Right cardiac atrium (tissue), 5 donors: ENCODE data around the gene SERPINA4. TPM values are rescaled to one million over a fixed set of nuclear protein-coding genes. Genes with fewer than 3 reads are reported as not detected.

Experiments
- ATAC-seq, 2 donors: fragments of 200-7000 bp; cut with Tn5 transposase; one replicate each; pipeline versions ENCODE4 v1.8.0 to v1.9.1; 2020; ENCODE audit warnings: moderate library complexity in 2 of 2, mild to moderate bottlenecking in 1 of 2
- DNase-seq, 3 donors: peaks; one replicate each; pipeline ENCODE4 v3.0.0-alpha.2; 2020
- H3K27ac ChIP-seq: one replicate; pipeline ENCODE4 v1.5.1; 2013; ENCODE audit warnings: mild to moderate bottlenecking, low read length, control low read depth, moderate library complexity
- H3K27me3 ChIP-seq: one replicate; pipeline ENCODE4 v1.6.1; 2013; ENCODE audit not compliant: control insufficient read depth, insufficient read depth
- H3K4me1 ChIP-seq: one replicate; pipeline ENCODE4 v1.6.1; 2013; ENCODE audit warnings: low read length; ENCODE audit not compliant: control insufficient read depth, insufficient read depth
- H3K4me3 ChIP-seq: one replicate; pipeline ENCODE4 v1.5.1; 2013; ENCODE audit warnings: low read length, control low read depth
- H3K9me3 ChIP-seq: one replicate; pipeline ENCODE4 v1.6.1; 2013; ENCODE audit warnings: low read length; ENCODE audit not compliant: control insufficient read depth
- WGBS: extraction: QIAGEN DNeasy Blood & Tissue Kit; methylation state at CpG from one replicate; pipeline ENCODE4 v1.1.7; 2013; 5-methylcytosine and 5-hydroxymethylcytosine counted together
- intact Hi-C, 4 donors: fragments of 100-400 bp; cut with DNase I; formaldehyde crosslinking; loops; one replicate each; pipeline versions ENCODE4 v1.11.0 to v1.14.0; 2022 to 2023
- polyA plus RNA-seq: library from polyadenylated mRNA; stranded (reverse); fragments of 200-250 nt; gene quantifications from one replicate; pipeline ENCODE4 v1.2.3, GENCODE V29; 2013
- total RNA-seq, 4 donors: library from RNA; stranded (reverse); fragmentation: NEBNext Ultra II Directional; extraction: Animal tissue kit (Norgen Biotek cat#: 25700); gene quantifications; one replicate each; pipeline ENCODE4 v1.2.1, GENCODE V29; 2021
- donor health status: healthy with polysubstance abuse.
- donor health status: DM: no; HTN: yes; CAD: no.
- donor health status: DM: no; HTN: no; CAD: no.
- donor health status: DM: no; HTN: yes; CAD: no; lungs with severe emphysema.
- donor health status: DM: yes; HTN: yes; CAD: no.

The SERPINA4 gene
- total and polyA plus RNA-seq, 5 donors, result not detected

DNA sequence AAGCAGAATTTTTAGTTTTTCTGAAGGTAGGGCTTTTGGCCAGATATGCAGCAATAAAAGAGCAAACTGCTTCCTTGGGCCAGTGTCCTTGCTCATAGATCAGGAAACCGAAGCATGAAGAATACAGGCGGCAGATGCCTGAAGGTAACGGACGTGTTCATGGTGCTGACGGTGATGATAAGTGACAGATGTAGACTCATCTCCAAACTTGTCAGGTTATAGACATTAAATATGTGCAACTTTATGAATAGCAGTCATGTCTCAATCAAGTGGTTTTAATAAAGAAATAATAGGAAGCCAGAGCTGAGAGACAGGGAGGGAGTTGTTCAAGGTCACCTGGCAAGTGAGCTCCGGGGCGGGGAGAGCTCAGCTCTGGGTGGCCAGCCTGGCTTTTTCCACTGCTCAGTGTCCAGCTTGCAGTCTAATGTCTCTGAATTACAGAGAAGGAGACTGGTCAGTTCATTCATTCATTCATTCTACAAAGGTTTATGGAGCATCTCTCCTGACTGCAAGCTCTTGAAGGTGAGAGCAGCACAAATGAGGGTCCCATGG, 21.0 kb downstream of the SERPINA4 start:
- peak; percentile 36 to 38 for ATAC-seq
- DNase-seq, result peak; percentile 43 to 82 (median 65)
- intact Hi-C loops, result no loop called here
- WGBS, result 66% methylated on average over 7 of the region's 7 CpGs
- H3K4me1 ChIP-seq, result no peaks in the 10 kb centered on the region
- no peak overlapping the region for H3K4me3 ChIP-seq
- no peaks in the 10 kb centered on the region for H3K27me3 ChIP-seq
- H3K27ac ChIP-seq, result no peak overlapping the region
- H3K9me3 ChIP-seq, result no peaks in the 10 kb centered on the region

DNA sequence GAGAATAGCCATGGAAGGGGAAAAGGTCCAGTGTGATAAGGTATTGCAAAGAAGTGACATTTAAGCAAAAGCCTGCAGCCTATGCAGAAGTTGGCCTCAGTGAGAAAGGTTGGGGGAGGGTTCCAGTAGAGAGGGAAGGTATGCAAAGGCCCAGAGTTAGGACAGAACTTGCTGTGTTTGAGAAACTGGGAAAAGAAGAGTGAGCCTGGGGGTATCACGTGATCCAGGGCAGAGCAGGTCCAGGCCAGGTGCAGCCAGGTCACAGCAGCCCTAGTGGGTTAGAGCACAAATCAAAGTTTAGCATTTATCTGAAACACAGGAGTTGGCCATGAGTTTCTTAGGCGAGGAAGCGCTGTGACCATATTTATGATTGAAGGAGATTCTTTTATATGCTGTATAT, 21.6 kb downstream of the SERPINA4 start:
- intact Hi-C loops, result no loop called here
- H3K4me3 ChIP-seq, result no peak overlapping the region
- WGBS, result 94% methylated on average over 3 of the region's 3 CpGs
- no peak for DNase-seq
- no peaks in the 10 kb centered on the region for H3K4me1 ChIP-seq
- no peaks in the 10 kb centered on the region for H3K9me3 ChIP-seq
- H3K27me3 ChIP-seq, result no peaks in the 10 kb centered on the region
- no peak overlapping the region for H3K27ac ChIP-seq
- ATAC-seq, result no peak

DNA sequence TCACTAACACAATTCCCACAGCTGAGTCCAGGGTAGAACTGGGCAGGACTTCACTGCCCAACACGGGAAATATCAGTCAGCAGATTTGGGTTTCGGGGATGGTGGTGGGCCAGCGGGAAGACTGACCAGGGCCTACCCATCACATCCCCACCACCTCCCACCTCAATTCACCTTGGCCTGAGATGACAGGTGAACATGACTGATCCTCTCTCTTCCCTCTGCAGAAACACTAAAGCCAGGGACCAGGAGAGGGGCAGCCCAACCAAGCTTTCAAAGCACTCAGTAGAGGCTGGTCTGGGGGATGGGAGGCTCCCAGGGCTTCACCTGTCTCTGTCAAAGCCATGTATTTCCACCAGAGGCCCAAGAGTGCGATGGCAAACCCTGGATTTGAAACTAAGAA, 22.3 kb downstream of the SERPINA4 start:
- no peaks in the 10 kb centered on the region for H3K27me3 ChIP-seq
- DNase-seq (no peak), ATAC-seq (no peak)
- intact Hi-C loops, result no loop called here
- no peaks in the 10 kb centered on the region for H3K9me3 ChIP-seq
- WGBS, result 93% methylated on average over 4 of the region's 4 CpGs
- no peaks in the 10 kb centered on the region for H3K4me1 ChIP-seq
- H3K4me3 ChIP-seq, result no peak overlapping the region
- H3K27ac ChIP-seq, result no peak overlapping the region

DNA sequence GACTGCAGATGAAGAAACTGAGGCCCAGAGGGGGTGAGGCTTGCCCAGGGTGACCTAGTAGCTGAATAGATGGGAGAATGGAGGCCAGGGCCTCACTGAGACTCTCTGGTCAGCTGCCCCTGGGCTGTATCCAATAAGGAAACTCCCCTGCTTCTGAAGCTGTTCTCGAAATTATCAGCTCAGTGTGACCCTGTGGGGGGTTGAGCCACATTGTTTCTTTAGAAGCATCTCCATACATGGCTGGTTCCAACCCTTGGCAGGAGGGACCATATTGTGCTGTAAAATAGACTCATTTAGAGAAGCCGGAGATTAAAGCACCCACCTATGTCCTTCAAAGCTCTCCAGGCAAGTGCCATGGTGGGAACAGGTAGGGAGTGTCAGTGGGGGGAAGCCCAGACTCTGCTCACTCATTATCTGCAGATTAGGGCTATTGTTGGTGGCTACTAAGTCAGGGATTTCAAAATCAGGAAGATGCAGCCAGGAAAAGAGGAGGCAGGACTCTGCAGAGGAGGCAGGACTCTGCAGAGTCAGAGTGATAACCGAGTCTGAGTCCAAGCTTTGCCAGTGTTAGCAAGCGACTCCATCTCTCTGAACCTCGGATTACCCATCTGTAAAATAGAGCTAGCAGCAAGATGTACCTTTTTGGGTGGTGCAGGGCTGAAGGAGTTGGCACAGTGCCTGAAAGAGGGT, 23.5 kb downstream of the SERPINA4 start:
- no peak overlapping the region for H3K27ac ChIP-seq

DNA sequence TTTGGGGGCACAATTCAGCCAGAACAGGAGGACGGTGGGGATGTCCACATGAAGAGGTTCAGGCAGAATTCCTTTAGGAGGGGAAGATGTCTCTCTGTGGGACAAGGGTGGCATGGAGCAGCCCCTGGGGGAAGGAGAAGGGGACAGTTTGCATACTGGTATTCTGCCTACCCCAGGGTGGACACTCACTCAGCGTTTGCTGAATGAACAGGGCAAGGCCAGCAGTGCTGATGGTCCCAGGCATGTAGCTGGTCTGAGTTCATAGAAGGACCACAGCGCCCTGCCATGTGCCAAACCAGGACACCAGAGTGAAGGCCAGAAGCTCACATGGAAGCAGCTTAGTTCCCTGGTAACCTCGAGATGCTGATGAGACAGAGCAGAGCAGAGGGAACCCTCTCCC, 25.4 kb downstream of the SERPINA4 start:
- no peak for ATAC-seq
- intact Hi-C loops, result no loop called here
- Histone ChIP-seq H3K4me1 (no peaks in the 10 kb centered on the region), H3K4me3 (no peak overlapping the region), H3K27me3 (no peaks in the 10 kb centered on the region), H3K27ac (no peak overlapping the region), H3K9me3 (no peaks in the 10 kb centered on the region)
- WGBS, result 79% methylated on average over 4 of the region's 4 CpGs
- DNase-seq, result no peak

More for the DNA sequence above, 23.5 kb downstream of the SERPINA4 start:
- 66% methylated on average over 5 of the region's 5 CpGs for WGBS
- H3K4me1 ChIP-seq, result no peaks in the 10 kb centered on the region
- H3K9me3 ChIP-seq, result no peaks in the 10 kb centered on the region
- DNase-seq (no peak), ATAC-seq (peak in 1 of 2 donors; percentile 15)
- intact Hi-C loops, result no loop called here
- no peak overlapping the region for H3K4me3 ChIP-seq
- H3K27me3 ChIP-seq, result no peaks in the 10 kb centered on the region

DNA sequence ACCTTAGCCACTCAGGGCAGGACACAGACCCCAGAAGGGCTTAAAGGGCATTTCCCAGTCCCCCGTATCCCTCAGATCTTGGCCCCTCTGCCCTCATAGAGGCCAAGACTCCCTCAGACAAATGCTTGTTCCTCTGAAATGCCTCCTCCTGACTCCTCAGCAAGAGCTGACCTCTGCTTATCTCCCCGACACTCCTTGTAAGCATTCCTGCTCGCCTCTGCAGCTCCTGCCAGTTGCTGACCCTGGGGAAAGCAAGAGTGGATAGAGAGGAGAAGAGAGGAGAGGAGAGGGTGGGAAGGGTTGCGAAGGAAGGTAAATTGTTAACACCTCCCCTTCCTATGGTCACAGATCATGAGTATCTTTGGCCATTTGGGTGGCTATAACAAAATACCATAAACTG, 27.1 kb downstream of the SERPINA4 start:
- intact Hi-C loops, result no loop called here
- H3K4me1 ChIP-seq, result no peaks in the 10 kb centered on the region
- ATAC-seq (no peak), DNase-seq (no peak)
- H3K9me3 ChIP-seq, result no peaks in the 10 kb centered on the region
- no peaks in the 10 kb centered on the region for H3K27me3 ChIP-seq
- no peak overlapping the region for H3K4me3 ChIP-seq
- 55% methylated on average over 4 of the region's 4 CpGs for WGBS
- no peak overlapping the region for H3K27ac ChIP-seq

DNA sequence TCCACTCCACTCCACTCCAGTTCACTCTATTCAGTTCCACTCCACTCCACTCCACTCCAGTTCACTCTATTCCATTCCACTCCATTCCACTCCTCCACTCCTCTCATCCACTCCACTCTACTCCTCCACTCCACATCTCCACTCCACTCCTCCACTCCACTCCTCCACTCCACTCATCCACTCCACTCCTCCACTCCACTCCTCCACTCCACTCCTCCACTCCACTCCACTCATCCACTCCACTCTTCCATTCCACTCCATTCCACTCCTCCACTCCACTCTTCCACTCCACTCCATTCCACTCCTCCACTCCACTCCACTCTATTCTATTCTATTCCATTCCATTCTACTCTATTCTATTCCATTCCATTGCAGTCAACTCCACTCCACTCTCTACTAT, 29.8 kb downstream of the SERPINA4 start:
- intact Hi-C loops, result no loop called here
- no peaks in the 10 kb centered on the region for H3K9me3 ChIP-seq
- H3K4me1 ChIP-seq, result no peaks in the 10 kb centered on the region
- H3K27me3 ChIP-seq, result no peaks in the 10 kb centered on the region
- no peak overlapping the region for H3K27ac ChIP-seq
- H3K4me3 ChIP-seq, result no peak overlapping the region
- ATAC-seq (no peak), DNase-seq (no peak)

DNA sequence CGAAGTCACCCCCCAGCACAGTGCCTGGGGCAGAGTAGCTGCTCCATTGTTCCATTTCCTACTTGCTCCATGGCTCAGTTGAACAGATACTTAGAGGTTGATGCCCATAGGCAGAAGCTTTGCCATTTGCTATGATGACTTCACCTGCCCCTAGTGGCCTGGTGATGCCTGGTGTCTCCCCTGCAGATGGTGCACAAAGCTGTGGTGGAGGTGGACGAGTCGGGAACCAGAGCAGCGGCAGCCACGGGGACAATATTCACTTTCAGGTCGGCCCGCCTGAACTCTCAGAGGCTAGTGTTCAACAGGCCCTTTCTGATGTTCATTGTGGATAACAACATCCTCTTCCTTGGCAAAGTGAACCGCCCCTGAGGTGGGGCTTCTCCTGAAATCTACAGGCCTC, 30.6 kb downstream of the SERPINA4 start:
- no peak overlapping the region for H3K4me3 ChIP-seq
- DNase-seq, result no peak
- no peaks in the 10 kb centered on the region for H3K4me1 ChIP-seq
- ATAC-seq, result no peak
- H3K27me3 ChIP-seq, result no peaks in the 10 kb centered on the region
- no peak overlapping the region for H3K27ac ChIP-seq
- H3K9me3 ChIP-seq, result no peaks in the 10 kb centered on the region
- 93% methylated on average over 8 of the region's 8 CpGs for WGBS
- intact Hi-C loops, result no loop called here

DNA sequence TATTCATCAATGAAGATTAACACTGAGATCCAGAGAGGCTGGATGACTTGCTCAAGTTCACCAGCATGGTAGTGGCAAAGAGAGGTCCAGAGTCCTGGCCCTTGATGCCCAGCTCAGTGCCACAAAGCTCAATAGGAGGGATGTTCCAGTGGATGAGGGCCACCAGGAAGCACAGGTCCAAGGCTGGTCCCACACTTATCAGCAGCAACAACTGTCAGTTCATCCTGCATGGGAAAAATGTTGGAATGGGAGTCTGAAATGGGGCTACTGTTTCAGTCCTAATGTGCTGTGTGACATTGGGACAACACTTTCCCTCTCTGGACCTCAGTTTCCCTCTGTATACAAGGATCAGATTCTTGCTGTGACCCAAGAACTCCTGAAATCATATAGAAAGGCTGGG, 31.2 kb downstream of the SERPINA4 start:
- intact Hi-C loops, result no loop called here
- Histone ChIP-seq H3K27ac (no peak overlapping the region), H3K4me3 (no peak overlapping the region), H3K27me3 (no peaks in the 10 kb centered on the region), H3K4me1 (no peaks in the 10 kb centered on the region), H3K9me3 (no peaks in the 10 kb centered on the region)
- DNase-seq, result no peak
- no peak for ATAC-seq

DNA sequence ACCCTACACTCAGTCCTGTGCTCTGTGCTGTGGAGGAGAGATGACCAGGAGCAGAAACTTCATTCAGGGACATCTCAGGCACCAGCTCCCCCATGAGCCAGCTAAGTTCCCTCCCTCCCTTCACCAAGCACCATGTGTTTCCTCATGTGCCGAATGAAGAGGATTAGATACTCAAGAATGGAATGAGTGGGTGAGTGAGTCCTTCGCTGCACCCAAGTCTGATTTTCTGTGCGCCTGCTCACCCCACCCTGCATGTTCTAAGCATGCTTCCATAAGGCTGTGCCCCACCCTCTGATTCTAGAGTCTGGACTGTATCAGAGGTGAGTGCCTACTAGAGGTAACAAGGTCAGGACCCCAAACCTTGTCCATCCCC, 32.1 kb downstream of the SERPINA4 start:
- no peaks in the 10 kb centered on the region for H3K4me1 ChIP-seq
- no peak overlapping the region for H3K27ac ChIP-seq
- no peak for ATAC-seq
- no peaks in the 10 kb centered on the region for H3K27me3 ChIP-seq
- 72% methylated on average over 3 of the region's 3 CpGs for WGBS
- no peaks in the 10 kb centered on the region for H3K9me3 ChIP-seq
- intact Hi-C loops, result no loop called here
- DNase-seq, result no peak
- no peak overlapping the region for H3K4me3 ChIP-seq

DNA sequence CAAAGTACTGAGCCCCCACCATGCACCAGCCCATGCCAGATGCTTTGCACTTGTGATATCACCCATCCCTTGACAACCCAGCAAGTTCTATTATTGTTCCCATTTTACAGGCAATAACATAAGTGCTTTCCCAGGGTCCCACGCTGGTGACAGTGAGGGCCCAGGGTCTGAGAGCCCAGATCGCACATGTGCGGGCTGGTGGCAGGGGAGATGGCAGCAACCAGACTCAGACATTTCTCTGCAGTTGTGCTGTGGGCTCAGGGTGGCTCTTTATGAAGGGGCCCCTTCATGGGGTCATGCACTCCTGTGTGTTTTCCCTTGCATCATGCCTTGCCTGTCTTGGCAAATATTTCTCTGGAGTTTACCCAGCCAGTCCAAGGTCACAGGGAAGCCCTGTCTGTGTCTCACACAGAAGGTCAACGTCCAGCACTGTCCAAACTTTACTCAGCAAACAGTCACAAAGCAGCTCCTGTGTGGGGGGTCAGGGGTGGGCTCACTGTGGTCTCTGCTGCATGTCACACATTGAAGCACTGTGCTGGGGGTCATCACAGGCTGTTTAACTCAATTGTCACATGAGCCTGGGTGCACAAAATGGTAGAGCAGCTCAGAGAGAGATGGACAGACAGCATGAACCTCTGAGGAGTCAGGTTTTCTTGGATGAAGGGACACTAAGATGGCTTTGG, 32.6 kb downstream of the SERPINA4 start:
- H3K4me3 ChIP-seq, result no peak overlapping the region
- WGBS, result 75% methylated on average over 4 of the region's 4 CpGs
- H3K27me3 ChIP-seq, result no peaks in the 10 kb centered on the region
- ATAC-seq, result no peak
- no peak overlapping the region for H3K27ac ChIP-seq
- H3K4me1 ChIP-seq, result no peaks in the 10 kb centered on the region
- DNase-seq, result no peak
- intact Hi-C loops, result no loop called here
- H3K9me3 ChIP-seq, result no peaks in the 10 kb centered on the region
